NCI-H524 (cell line): ENCODE measurements around the gene RPL27.

Source experiments
- DNase-seq, 2 experiments: peaks; one replicate each; lab custom pipeline; 2025; lab: John Stamatoyannopoulos, UW

Gene RPL27

GRCh38 chr17:43051969-43052368 lies 53.8 kb downstream of the RPL27 start:
- no peak for DNase-seq
